C4-2B (cell line): ENCODE data around the gene KIAA0232.

ENCODE experiments used
- H3K27ac ChIP-seq: fragments of 450-650 bp; 2 replicates; pipeline ENCODE4 v1.5.1; 2017
- CTCF ChIP-seq: fragments of 450-650 bp; conservative IDR thresholded peaks from 2 replicates; pipeline ENCODE4 v1.5.1; 2017; ENCODE audit warnings: mild to moderate bottlenecking
- ZFX ChIP-seq: fragments of 450-650 bp; IDR thresholded peaks from 2 replicates; pipeline ENCODE4 v1.6.1; 2017

KIAA0232 gene

GRCh38 chr4:6851431-6851830, 68.9 kb downstream of the KIAA0232 start:
- no peak for TF ChIP-seq ZFX
- no peak for TF ChIP-seq CTCF

GRCh38 chr4:6851962-6852361, 69.4 kb downstream of the KIAA0232 start:
- no peak overlapping the region for H3K27ac ChIP-seq
- no peak for TF ChIP-seq ZFX
- no peak for TF ChIP-seq CTCF

More at GRCh38 chr4:6851431-6851830, 68.9 kb downstream of the KIAA0232 start:
- H3K27ac ChIP-seq = no peak overlapping the region

- TF ChIP-seq CTCF (no peak), ZFX (no peak)
Observed at GRCh38 chr4:6852582-6852981, 70.1 kb downstream of the KIAA0232 start.

GRCh38 chr4:6854098-6854744, 71.7 kb downstream of the KIAA0232 start:
- no peak for TF ChIP-seq CTCF
- TF ChIP-seq ZFX = no peak
- H3K27ac ChIP-seq = no peak overlapping the region

More at GRCh38 chr4:6852582-6852981, 70.1 kb downstream of the KIAA0232 start:
- H3K27ac ChIP-seq = no peak overlapping the region

GRCh38 chr4:6855692-6856297, 73.3 kb downstream of the KIAA0232 start:
- H3K27ac ChIP-seq = no peak overlapping the region

GRCh38 chr4:6856391-6856790, 73.9 kb downstream of the KIAA0232 start:
- no peak overlapping the region for H3K27ac ChIP-seq
- TF ChIP-seq ZFX (no peak), CTCF (no peak)

More at GRCh38 chr4:6855692-6856297, 73.3 kb downstream of the KIAA0232 start:
- TF ChIP-seq ZFX (no peak), CTCF (no peak)

GRCh38 chr4:6857009-6857882, 74.7 kb downstream of the KIAA0232 start:
- no peak overlapping the region for H3K27ac ChIP-seq
- no peak for TF ChIP-seq ZFX
- TF ChIP-seq CTCF = no peak
